ENCODE measurements around the gene ING2. TPM values are rescaled to one million over a fixed set of nuclear protein-coding genes. Genes with fewer than 3 reads are reported as not detected.

Gene ING2
- polyA plus RNA-seq, 1 donor from 2014 or later: 27.2 TPM

DNA sequence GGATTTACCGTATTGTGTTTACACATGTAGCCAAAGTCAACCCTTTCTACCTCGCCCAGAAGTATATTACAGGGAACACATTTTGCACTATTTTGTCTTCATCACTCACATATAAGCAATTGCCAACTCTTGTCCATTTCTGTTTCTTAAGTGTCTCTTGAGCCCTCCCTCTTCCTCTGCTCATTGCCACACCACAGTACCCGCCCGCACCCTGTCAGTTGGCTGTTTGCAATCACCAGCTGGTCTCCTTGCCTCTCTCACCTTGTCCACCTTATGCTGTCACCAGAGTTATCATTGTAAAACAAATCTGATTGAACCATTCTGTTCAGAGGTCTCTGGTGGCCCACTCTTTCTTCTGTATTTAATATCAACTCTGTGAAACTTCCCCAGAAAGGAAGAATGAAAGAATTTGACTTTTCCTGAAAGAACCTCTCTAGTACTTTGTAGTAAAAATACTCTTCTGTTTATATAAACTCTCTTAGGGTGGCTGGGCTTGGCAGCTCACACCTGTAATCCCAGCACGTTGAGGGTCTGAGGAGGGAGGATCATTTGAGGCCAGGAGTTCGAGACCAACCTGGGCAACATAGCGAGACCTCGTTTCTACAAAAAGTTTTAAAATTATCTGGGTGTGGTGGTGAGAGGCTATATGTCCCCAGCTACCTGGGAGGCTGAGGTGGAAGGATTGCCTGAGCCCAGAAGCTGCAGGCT is 50.2 kb downstream of the ING2 start:
- no peaks in the 10 kb centered on the region for H3F3A ChIP-seq (ENCODE audit: insufficient read depth, low read length, poor library complexity, severe bottlenecking)

GRCh38 chr4:183556947-183557346 is 52.1 kb downstream of the ING2 start:
- no peak for TF ChIP-seq SMC3 (conservative IDR thresholded peaks at IDR 0.05; ENCODE audit: poor library complexity)
- no peak for TF ChIP-seq EZH2 (IDR thresholded peaks at IDR 0.05; ENCODE audit: borderline replicate concordance, insufficient read depth, low read length, poor library complexity, severe bottlenecking)
- no peak for TF ChIP-seq EP300 (conservative IDR thresholded peaks at IDR 0.05; ENCODE audit: poor library complexity, severe bottlenecking)
- no peak for TF ChIP-seq MXI1 (conservative IDR thresholded peaks at IDR 0.05; ENCODE audit: poor library complexity, severe bottlenecking)
- TF ChIP-seq RAD21 (conservative IDR thresholded peaks at IDR 0.05): no peak
- TF ChIP-seq, protein P1, sequence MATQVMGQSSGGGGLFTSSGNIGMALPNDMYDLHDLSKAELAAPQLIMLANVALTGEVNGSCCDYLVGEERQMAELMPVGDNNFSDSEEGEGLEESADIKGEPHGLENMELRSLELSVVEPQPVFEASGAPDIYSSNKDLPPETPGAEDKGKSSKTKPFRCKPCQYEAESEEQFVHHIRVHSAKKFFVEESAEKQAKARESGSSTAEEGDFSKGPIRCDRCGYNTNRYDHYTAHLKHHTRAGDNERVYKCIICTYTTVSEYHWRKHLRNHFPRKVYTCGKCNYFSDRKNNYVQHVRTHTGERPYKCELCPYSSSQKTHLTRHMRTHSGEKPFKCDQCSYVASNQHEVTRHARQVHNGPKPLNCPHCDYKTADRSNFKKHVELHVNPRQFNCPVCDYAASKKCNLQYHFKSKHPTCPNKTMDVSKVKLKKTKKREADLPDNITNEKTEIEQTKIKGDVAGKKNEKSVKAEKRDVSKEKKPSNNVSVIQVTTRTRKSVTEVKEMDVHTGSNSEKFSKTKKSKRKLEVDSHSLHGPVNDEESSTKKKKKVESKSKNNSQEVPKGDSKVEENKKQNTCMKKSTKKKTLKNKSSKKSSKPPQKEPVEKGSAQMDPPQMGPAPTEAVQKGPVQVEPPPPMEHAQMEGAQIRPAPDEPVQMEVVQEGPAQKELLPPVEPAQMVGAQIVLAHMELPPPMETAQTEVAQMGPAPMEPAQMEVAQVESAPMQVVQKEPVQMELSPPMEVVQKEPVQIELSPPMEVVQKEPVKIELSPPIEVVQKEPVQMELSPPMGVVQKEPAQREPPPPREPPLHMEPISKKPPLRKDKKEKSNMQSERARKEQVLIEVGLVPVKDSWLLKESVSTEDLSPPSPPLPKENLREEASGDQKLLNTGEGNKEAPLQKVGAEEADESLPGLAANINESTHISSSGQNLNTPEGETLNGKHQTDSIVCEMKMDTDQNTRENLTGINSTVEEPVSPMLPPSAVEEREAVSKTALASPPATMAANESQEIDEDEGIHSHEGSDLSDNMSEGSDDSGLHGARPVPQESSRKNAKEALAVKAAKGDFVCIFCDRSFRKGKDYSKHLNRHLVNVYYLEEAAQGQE (IDR thresholded peaks at IDR 0.05; ENCODE audit: borderline replicate concordance): no peak
- TF ChIP-seq CTCF (IDR thresholded peaks at IDR 0.05; ENCODE audit: poor library complexity, severe bottlenecking): no peak
- TF ChIP-seq POLR2AphosphoS5 (IDR thresholded peaks at IDR 0.05): no peak
- Histone ChIP-seq H3F3A (ENCODE audit: insufficient read depth, low read length, poor library complexity, severe bottlenecking) (no peaks in the 10 kb centered on the region), H2AFZ (ENCODE audit: low read depth, low read length) (no peak overlapping the region), H4K20me1 (ENCODE audit: insufficient read depth) (no peaks in the 10 kb centered on the region), H3K27me3 (ENCODE audit: insufficient read depth, low read depth, low read length) (no peaks in the 10 kb centered on the region), H3K9ac (ENCODE audit: low read length) (no peak overlapping the region), H3K4me3 (ENCODE audit: low read length) (no peak overlapping the region), H3K36me3 (ENCODE audit: insufficient read depth, low read length) (no peaks in the 10 kb centered on the region), H3K4me2 (ENCODE audit: low read length) (no peak overlapping the region), H3K9me3 (ENCODE audit: low read length) (no peaks in the 10 kb centered on the region), H3K79me2 (replicated peaks; ENCODE audit: insufficient read depth, low read length) (no peaks in the 10 kb centered on the region), H3K9me2 (ENCODE audit: insufficient read depth, low read length) (no peaks in the 10 kb centered on the region), H3K27ac (ENCODE audit: low read length) (no peak overlapping the region)

More for the DNA sequence above, 50.2 kb downstream of the ING2 start:
- Histone ChIP-seq H3K27me3 (ENCODE audit: insufficient read depth, low read depth, low read length) (no peaks in the 10 kb centered on the region), H3K9me3 (ENCODE audit: low read length) (no peaks in the 10 kb centered on the region), H2AFZ (ENCODE audit: low read depth, low read length) (no peak overlapping the region), H3K4me2 (ENCODE audit: low read length) (no peak overlapping the region), H3K36me3 (ENCODE audit: insufficient read depth, low read length) (no peaks in the 10 kb centered on the region), H4K20me1 (ENCODE audit: insufficient read depth) (no peaks in the 10 kb centered on the region), H3K4me3 (ENCODE audit: low read length) (no peak overlapping the region), H3K79me2 (replicated peaks; ENCODE audit: insufficient read depth, low read length) (no peaks in the 10 kb centered on the region), H3K9ac (ENCODE audit: low read length) (no peak overlapping the region), H3K27ac (ENCODE audit: low read length) (no peak overlapping the region), H3K9me2 (ENCODE audit: insufficient read depth, low read length) (no peaks in the 10 kb centered on the region)
- TF ChIP-seq CTCF (IDR thresholded peaks at IDR 0.05; ENCODE audit: poor library complexity, severe bottlenecking): no peak
- no peak for TF ChIP-seq SMC3 (conservative IDR thresholded peaks at IDR 0.05; ENCODE audit: poor library complexity)
- no peak for TF ChIP-seq TAF1 (IDR thresholded peaks at IDR 0.05; ENCODE audit: low read depth)
- TF ChIP-seq EP300 (conservative IDR thresholded peaks at IDR 0.05; ENCODE audit: poor library complexity, severe bottlenecking): no peak
- no peak for TF ChIP-seq MXI1 (conservative IDR thresholded peaks at IDR 0.05; ENCODE audit: poor library complexity, severe bottlenecking)
